ENCODE measurements around the gene MDGA2. TPM values are rescaled to one million over a fixed set of nuclear protein-coding genes. Genes with fewer than 3 reads are reported as not detected.

MDGA2 gene
- total and polyA plus RNA-seq, 2 of the 8 experiments (the other 6 are each of a cell fraction or from before 2014, with no cell fraction given) = 0.11 to 0.69 TPM

GRCh38 chr14:47300796-47301195, 374.6 kb downstream of the MDGA2 start (continued):
- TF ChIP-seq CTCF (IDR thresholded peaks at IDR 0.05; ENCODE audit: control extremely low read depth in 1 of 3, insufficient read depth in 1 of 3, low read depth in 1 of 3, low read length in 3 of 3) (no peak), BACH1 (IDR thresholded peaks at IDR 0.05; ENCODE audit: low read length) (no peak), RAD21 (IDR thresholded peaks at IDR 0.05 in 1 of 2, conservative IDR thresholded peaks at IDR 0.05 in 1 of 2; ENCODE audit: low read depth in 2 of 2, low read length in 2 of 2) (no peak), SIRT6 (IDR thresholded peaks at IDR 0.05; ENCODE audit: low read length) (no peak)

Measured in H1 (cell line).